Activated T-cell treated with anti-CD3 and anti-CD28 coated beads, Interleukin-2, amount 50 U/mL, for 48 hours (primary cell): ENCODE data around the gene C1orf226.
"Not testable (repeated sequence)": the region's sequence is repeated elsewhere in the genome, so short reads cannot be mapped to it uniquely, and the experiment has no call there.

Source experiments
- DNase-seq, 2 experiments: peaks; one replicate each; pipeline ENCODE4 v3.0.0-alpha.2; 2020

The C1orf226 gene, protein sequence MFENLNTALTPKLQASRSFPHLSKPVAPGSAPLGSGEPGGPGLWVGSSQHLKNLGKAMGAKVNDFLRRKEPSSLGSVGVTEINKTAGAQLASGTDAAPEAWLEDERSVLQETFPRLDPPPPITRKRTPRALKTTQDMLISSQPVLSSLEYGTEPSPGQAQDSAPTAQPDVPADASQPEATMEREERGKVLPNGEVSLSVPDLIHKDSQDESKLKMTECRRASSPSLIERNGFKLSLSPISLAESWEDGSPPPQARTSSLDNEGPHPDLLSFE

GRCh38 chr1:162381383-162381782 is at the start of gene C1orf226:
C1orf226 (plus strand) TSS chr1:162381728; CDS start chr1:162381902, 174 bp downstream.
- DNase-seq: no peak

DNA sequence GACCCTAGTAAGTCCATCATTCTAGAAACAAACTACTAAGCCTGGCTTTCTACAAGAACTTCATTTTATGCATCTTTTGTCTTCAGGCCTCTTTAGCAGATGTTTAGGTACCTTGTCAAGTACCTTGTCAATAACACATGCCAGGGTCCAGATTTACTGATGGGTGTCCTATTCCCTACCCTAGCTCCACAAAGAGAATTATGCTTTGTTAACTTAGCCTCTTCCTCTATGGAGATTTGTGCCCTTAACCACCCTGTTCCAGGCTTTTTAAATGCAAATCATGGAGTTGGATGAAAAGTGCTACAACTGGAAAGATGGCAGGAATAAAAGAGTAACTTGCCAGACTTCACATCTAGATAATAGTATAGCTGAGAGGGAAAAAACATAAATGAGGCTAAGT is 47.5 kb upstream of the C1orf226 start:
- no peak for DNase-seq

GRCh38 chr1:162335126-162335525 is 46.4 kb upstream of the C1orf226 start:
- no peak for DNase-seq

DNA sequence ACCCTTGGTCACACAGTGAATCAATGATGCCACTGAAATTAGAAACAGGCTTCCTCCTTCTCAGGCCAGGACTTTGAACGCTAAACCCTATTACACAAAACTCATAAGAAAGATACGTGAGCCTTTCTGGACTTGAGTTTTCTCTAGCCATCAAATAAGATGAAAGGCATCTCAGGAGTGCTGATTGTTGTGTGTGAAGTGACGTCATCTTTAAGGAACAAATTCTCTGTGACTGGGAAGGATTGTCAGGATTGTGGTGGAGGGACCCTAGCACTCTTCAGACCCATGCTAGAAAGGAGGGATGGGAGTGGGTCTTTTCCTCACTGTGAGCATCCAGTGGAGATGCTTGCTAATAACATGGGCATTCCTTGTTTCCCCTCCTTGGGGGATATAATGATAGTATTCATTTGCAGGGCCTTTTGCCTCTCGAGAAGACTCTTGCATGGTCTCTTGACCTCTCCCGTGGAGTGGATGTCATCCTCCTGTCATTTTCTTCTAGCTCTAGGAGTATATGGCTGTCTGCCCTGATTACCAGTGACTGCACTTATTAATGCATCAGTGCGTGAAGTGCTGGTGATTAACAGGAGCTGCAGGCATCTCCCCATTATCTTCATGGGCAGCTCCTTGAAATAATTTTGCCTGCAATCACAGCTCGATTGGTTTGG is 44.8 kb upstream of the C1orf226 start:
- no peak for DNase-seq

DNA sequence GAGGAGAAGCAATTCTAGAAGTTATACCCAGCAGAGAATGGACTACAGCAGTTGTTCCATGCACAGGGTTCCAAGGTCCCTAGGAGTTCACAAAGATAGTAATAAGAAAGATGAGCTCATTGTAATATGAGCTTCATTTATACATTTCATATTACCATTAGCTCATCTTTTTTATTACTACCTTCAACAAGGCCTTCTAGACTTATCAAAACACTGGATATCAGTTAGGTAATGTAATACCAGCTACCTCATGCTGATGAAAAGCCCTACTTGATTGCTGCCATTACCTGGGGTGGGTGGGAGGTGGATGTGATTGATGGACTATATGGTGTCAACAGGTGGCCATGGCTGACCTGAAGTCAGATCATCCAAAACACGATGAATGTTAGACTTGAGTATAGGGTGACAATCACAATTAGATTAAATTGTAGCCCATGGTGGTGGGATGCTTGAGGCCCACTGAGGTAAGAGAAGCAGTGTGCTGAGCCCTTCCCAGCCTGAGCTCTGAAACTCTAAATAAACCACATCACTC is 39.0 kb upstream of the C1orf226 start:
- no peak for DNase-seq

GRCh38 chr1:162343470-162343869 is 38.1 kb upstream of the C1orf226 start:
- no peak for DNase-seq

- no peak for DNase-seq
These were observed 34.2 kb upstream of the C1orf226 start for GRCh38 chr1:162347281-162347680.

DNA sequence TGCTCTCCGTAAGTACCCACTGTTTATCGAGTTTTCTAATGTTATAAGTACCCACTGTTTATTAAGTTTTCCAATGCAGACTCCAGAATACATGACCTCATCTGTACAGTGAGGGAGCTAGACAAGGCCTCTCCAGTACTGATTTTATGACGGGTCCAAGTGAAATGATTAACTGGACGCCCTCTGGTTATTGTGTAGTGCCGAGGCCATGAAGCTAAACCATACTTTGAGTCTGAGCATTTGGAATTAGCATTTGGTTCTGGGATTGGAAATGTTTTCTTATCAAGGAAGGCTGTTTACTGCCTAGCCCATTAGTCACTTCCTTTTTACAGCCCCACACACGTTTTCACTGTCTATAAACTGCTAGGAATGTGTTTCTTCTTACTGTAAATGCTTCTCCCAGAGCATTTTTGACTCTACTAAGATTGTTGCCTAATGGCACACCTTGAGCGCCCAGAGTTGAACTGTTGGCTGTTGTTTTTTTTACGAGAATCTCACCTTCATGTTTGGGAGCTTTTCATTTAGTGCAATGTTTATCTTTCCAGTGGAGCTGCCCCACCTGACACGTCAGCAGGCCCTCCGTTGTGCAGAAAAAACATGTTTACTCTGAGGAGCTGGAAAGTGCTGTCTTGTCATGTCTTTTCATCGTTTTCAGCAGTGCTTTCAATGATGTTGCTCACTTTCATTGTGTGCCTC is 31.7 kb upstream of the C1orf226 start:
- DNase-seq: no peak

DNA sequence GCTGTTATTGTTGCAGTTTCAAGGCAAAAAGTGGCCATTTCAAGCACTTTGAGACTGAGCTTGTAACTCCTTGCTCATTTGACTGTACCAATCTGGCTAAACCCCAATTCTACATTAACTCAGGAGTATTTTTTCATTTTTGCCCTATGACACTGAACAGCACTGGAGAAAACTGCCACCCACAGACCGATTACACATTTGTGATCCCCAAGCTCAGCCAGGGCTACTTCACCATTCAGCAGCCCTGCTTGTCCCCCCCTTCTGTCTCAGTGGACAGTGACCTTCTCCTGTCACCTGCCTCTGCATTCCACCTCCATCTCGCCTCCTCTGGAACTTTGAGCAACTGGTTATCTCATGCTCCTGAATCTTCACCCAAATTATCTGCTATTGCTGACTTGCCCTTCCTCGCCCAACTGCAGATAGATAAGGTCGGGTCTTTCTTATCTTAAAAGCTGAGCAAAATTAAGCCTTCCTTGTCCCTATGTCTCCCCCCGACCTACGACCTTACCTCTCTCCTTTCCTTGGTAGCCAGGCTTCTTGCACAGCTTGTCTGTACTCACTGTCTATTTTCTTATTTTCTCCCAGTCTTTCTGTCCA is 30.2 kb upstream of the C1orf226 start:
- no peak for DNase-seq

DNA sequence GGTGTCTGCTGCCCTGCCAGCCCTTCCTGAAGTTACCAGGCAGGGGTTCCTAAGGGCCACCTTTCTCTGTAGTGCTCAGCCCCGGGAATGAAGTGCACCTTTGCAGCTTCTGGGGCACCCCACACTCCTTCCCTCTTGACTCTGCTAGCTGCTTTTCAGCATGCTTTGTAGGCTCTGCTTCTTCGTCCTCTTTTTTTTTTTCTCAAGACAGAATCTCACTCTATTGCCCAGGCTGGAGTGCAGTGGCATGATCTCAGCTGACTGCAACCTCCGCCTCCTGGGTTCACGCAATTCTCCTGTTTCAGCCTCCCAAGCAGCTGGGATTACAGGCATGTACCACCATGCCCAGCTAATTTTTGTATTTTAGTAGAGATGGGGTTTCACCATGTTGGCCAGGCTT is 29.7 kb upstream of the C1orf226 start:
- DNase-seq: not testable (repeated sequence)

DNA sequence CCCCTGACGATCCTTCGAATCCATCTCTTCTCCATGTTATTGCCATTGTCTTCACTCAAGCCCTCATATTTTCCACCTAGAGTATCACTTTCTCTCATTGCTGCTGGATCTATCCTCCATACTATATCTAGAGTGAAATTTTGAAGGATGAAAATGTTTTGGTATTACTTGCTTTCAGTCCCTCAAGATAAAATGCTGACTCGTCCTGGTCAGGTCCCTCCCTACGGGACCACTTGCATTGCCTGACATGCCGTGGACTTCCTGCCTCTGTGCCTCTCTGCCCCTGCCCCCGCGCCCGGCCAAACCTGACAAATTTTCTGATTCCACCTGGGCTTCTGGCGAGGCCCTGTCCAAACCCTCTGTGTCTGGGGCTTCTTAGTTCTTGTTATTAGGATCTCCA is 28.4 kb upstream of the C1orf226 start:
- no peak for DNase-seq

- DNase-seq: no peak
These were observed 27.8 kb upstream of the C1orf226 start for GRCh38 chr1:162353702-162354101.

- no peak for DNase-seq
These were observed 23.8 kb upstream of the C1orf226 start for GRCh38 chr1:162357681-162358266.

DNA sequence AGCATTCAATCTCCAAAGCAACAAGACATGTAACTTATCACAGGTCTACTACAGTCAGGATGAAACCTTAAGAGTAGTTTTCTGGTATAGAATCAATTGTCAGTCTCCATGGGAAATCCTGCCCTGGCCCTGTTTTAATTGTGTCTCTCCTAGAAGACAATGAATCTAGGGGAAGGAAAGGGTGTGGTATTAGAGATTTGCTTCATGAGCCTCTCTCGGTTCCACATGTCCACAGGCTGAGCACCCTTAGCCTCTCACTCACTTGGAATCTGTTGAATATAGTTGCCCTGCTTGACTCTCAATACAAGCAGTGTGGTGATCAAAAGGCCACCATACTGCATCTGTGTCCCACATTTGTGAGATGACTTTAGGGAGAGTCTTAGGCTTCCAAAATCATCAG is 22.6 kb upstream of the C1orf226 start:
- no peak for DNase-seq

- DNase-seq: no peak
These were observed 21.8 kb upstream of the C1orf226 start for GRCh38 chr1:162359523-162360236.

DNA sequence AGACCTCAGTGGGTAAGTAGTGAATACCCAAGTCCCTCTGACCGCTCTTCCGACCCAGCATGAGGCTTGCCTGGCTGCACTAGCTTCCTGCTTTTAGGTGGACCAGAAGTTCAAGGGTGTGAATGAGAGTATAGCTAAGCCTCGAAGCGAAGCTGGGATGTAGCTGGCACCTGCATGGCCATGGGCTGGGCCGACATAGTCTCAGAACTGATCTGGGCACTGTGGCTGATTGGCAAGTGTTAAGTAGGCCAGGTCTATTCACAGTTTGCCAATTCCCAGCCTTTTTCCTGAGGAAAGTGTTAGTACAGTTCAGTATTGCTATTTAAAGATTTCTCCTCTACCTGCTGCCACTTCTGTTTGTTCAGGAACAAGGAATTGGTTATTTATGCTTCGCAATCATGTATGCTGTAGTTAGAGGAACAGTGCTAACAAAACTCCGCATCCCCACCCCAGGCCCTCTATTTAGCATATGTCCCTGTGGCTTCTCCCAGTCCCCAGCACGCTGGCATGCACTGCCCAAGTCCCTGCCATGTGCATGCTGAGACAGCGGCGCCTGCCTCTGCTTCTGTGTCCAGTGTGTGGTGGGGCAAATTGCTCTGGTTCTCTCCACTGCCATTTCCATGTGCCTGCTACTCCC is 21.2 kb upstream of the C1orf226 start:
- no peak for DNase-seq

DNA sequence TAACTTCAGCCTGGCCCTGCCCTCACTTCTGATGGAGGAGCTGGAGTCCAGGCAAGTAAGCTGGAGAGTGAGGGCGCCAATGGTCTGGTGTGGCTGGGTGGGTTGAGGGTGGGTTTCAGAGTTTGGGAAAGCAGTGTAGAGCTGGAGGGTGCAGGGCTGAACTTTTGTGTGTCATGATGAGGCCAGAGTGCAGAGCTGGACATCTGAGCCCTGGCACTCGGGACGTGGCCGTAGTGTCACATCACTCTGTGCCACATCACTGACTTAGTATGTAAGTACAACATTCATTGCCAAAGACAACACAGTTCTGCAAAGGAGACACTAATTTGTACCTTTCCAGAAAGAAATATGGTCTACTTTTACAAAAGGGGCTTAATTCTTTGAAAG is 20.7 kb upstream of the C1orf226 start:
- no peak for DNase-seq

DNA sequence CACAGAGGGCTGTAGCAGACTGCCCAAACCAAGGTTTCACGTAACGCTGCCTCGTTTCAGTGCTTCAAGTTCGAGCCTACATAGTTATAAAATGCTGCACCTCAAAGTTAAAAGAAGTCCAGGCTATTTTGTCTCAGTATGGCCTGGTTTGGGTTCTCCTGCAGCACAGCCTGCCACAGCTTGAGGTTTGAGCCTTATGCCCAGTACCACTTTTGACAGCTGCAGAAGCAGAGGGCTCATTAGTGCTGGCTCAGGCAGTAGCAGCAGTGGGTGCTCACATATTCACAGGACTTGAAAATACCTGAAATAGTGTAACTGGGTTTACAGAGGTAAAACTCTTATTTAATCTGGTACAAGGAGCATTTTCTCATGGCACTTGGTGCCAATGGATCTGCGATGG is 20.2 kb upstream of the C1orf226 start:
- no peak for DNase-seq

DNA sequence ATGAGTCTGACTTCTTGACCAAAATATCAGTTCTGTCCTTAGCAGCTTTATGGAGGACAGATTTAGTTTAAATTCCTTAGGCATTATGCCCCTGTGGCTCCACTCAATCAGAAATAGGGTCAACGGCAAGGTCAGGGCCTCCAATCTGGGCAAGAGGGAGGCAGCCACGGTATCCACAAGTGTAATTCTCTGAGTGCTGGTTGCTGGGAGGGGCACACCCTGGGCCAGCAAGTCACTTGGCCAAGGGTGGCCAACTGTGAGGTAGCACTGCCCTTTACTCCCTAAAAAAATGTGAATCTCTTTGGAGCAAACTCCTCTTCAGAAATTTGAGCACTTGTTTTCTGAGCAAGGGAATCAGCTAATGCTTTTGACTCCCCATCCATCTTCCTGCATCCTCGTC is 17.7 kb upstream of the C1orf226 start:
- DNase-seq: no peak

- DNase-seq: no peak
These were observed 17.0 kb upstream of the C1orf226 start for GRCh38 chr1:162364498-162364897.

- DNase-seq: no peak
These were observed 16.1 kb upstream of the C1orf226 start for GRCh38 chr1:162365284-162366020.
